ENCODE measurements around the gene NKX2-3.

GRCh38 chr10:99548041-99548530 lies 15.3 kb downstream of the NKX2-3 start:
- TF ChIP-seq POLR2A (IDR thresholded peaks at IDR 0.05) (no peak), CTCF (IDR thresholded peaks at IDR 0.05) (peak in 1 of 4 experiments; percentile 41)

Measured in prostate gland (tissue), 2 donors.